ENCODE measurements around the gene WDFY4. TPM values are rescaled to one million over a fixed set of nuclear protein-coding genes. Genes with fewer than 3 reads are reported as not detected.

WDFY4 gene
- total and polyA plus RNA-seq, 2 of the 4 experiments (the other 2 are of a cell fraction): not detected

- Histone ChIP-seq H3K56ac (ENCODE audit: extremely low read depth, insufficient read depth, low read length) (no peak overlapping the region), H2BK5ac (ENCODE audit: low read depth, low read length, poor library complexity, severe bottlenecking) (no peak overlapping the region), H2BK120ac (ENCODE audit: low read depth, low read length) (no peak overlapping the region), H3K79me1 (ENCODE audit: low read depth in 1 of 2, low read length in 2 of 2) (no peaks in the 10 kb centered on the region), H3K4me3 (ENCODE audit: insufficient read depth, low read depth, low read length) (no peak overlapping the region), H4K20me1 (ENCODE audit: insufficient read depth, low read length) (no peaks in the 10 kb centered on the region), H3K4me1 (ENCODE audit: control insufficient read depth, insufficient read depth, low read length) (no peaks in the 10 kb centered on the region), H2AK5ac (ENCODE audit: low read depth, low read length) (no peak overlapping the region), H4K5ac (ENCODE audit: low read depth, low read length) (no peak overlapping the region), H4K91ac (ENCODE audit: insufficient read depth, low read depth, low read length) (no peak overlapping the region), H3K36me3 (ENCODE audit: control insufficient read depth, insufficient read depth, low read length) (no peaks in the 10 kb centered on the region), H3K14ac (replicated peaks; ENCODE audit: low read depth, low read length) (no peak overlapping the region), H2AK9ac (replicated peaks; ENCODE audit: low read depth, low read length, poor library complexity) (no peak overlapping the region), H2BK15ac (ENCODE audit: low read depth, low read length) (no peak overlapping the region), H3K9me1 (ENCODE audit: insufficient read depth, low read length) (no peaks in the 10 kb centered on the region), H2AFZ (replicated peaks; ENCODE audit: low read length, poor library complexity) (peak overlapping the region; percentile 41), H3K23ac (ENCODE audit: low read depth, low read length) (no peak overlapping the region), H3K9me3 (ENCODE audit: control insufficient read depth, insufficient read depth, low read length) (no peaks in the 10 kb centered on the region), H3K9ac (ENCODE audit: low read depth, low read length) (no peak overlapping the region), H3K27ac (ENCODE audit: insufficient read depth, low read length) (no peak overlapping the region), H2BK20ac (ENCODE audit: low read depth, low read length) (no peak overlapping the region), H3K4ac (ENCODE audit: low read depth, low read length) (no peak overlapping the region), H3K27me3 (ENCODE audit: control insufficient read depth, insufficient read depth, low read length) (peaks cover 21% of the 10 kb centered on the region), H3K4me2 (ENCODE audit: low read depth, low read length) (no peak overlapping the region), H3K18ac (ENCODE audit: low read depth, low read length) (no peak overlapping the region), H4K8ac (ENCODE audit: low read depth in 2 of 2, low read length in 2 of 2) (no peak overlapping the region)
- CTCF ChIA-PET: interaction anchor here (0.7 kb wide), 1 partner anchor 386 kb away, joined by 5 read pairs; no protein-coding TSS in a partner anchor
- no TSS peak for BruUV-seq (replicated peaks)
- 61% methylated on average over 5 of the region's 7 CpGs; no CpG with 5 or more reads in 1 of the 2 experiments for WGBS, 2 experiments (ENCODE audit: extremely low coverage in 2 of 2, insufficient read length in 1 of 2)
- POLR2A ChIA-PET (ENCODE audit: unreplicated experiment): no interaction called here
- intact Hi-C loops (cut with micrococcal nuclease) (no loop called here), in situ Hi-C loops (cut with MboI; ENCODE audit: low sequenced_read_pairs) (no loop called here), dilution Hi-C loops (cut with HindIII; ENCODE audit: low sequenced_read_pairs, unreplicated experiment) (no loop called here)
- no peak for DNase-seq
- TF ChIP-seq BHLHE40 (IDR thresholded peaks at IDR 0.05; ENCODE audit: low read depth, low read length) (no peak), RCOR1 (IDR thresholded peaks at IDR 0.05; ENCODE audit: insufficient replicate concordance, low read length) (no peak), MXI1 (IDR thresholded peaks at IDR 0.05; ENCODE audit: borderline replicate concordance, low read depth, low read length) (no peak), ELK1 (IDR thresholded peaks at IDR 0.05; ENCODE audit: borderline replicate concordance, low read depth, low read length) (no peak), CTCF (conservative IDR thresholded peaks at IDR 0.05; ENCODE audit: low read depth, low read length) (no peak), RAD21 (IDR thresholded peaks at IDR 0.05; ENCODE audit: low read length) (no peak), MAZ (IDR thresholded peaks at IDR 0.05; ENCODE audit: borderline replicate concordance, low read depth, low read length) (no peak), CEBPB (IDR thresholded peaks at IDR 0.05; ENCODE audit: low read depth, low read length) (no peak), CHD1 (IDR thresholded peaks at IDR 0.05; ENCODE audit: low read depth, low read length) (no peak), FOS (IDR thresholded peaks at IDR 0.05; ENCODE audit: low read depth, low read length) (no peak)
- ATAC-seq (ENCODE audit: low read depth): no peak
These were observed 248.4 kb downstream of the WDFY4 start for GRCh38 chr10:48932831-48933664.

Data from IMR-90 (cell line).